Activated naive CD4-positive, alpha-beta T cell treated with anti-CD3 and anti-CD28 coated beads, Interleukin-2, amount 50 U/mL, for 24 hours (primary cell): Measurements from ENCODE around the gene KRT20.

Source experiments
- H3K27ac Mint-ChIP-seq: one replicate; pipeline ENCODE4 v1.8.0; 2021; ENCODE audit warnings: mild to moderate bottlenecking, mixed read lengths
- H3K27me3 Mint-ChIP-seq: one replicate; pipeline ENCODE4 v1.8.0; 2021; ENCODE audit warnings: mixed read lengths
- H3K36me3 Mint-ChIP-seq: one replicate; pipeline ENCODE4 v1.8.0; 2021; ENCODE audit warnings: mixed read lengths
- H3K4me1 Mint-ChIP-seq: one replicate; pipeline ENCODE4 v1.8.0; 2021; ENCODE audit warnings: mixed read lengths
- H3K4me3 Mint-ChIP-seq: one replicate; pipeline ENCODE4 v1.8.0; 2021; ENCODE audit warnings: mild to moderate bottlenecking, mixed read lengths
- H3K9me3 Mint-ChIP-seq: one replicate; pipeline ENCODE4 v1.8.0; 2021; ENCODE audit warnings: mixed read lengths

KRT20 gene

DNA sequence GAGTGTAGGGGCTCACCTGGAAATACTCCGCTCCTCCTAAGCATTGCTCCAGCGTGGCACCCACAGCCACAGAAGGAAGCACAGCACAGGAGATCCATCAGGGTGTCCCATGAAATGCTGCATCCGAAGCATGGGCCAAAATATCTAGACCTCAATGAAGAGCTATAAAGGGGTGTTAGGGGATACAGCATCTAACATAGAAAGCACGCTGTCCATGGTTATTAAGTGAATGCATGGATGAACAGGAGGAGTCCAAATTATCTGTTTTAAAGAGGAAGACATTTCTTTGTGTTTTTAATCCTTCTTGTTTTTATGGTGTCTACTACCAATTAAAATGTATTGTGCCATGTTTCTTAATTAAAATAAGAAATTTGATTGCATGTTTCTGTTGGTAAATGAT is 21.6 kb upstream of the KRT20 start:
- peaks cover 4% of the 10 kb centered on the region for H3K4me1 Mint-ChIP-seq
- H3K27me3 Mint-ChIP-seq: peaks cover 9% of the 10 kb centered on the region
- no peaks in the 10 kb centered on the region for H3K36me3 Mint-ChIP-seq
- no peak overlapping the region for H3K27ac Mint-ChIP-seq
- H3K9me3 Mint-ChIP-seq: no peaks in the 10 kb centered on the region
- H3K4me3 Mint-ChIP-seq: no peak overlapping the region

DNA sequence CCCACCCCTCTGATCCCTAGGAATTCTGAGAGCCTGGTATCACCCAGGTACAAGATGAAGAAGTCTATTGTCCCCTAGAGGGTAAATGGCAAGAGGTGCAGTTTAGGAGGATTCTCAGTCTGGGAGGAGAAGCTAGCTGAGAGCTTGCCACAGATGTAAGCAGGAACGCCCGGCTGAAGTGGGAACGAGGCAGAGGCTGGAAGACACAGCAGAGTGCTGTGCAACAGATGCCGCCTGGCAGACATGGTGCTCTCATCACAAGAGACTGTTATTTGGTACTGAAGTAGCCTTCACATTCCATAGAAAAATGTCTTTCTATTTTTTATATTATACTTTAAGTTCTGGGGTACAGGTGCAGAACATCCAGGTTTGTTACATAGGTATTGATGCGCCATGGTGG is 20.3 kb upstream of the KRT20 start:
- Mint-ChIP-seq H3K9me3 (no peaks in the 10 kb centered on the region), H3K27me3 (peaks cover 11% of the 10 kb centered on the region), H3K4me3 (no peak overlapping the region), H3K4me1 (peaks cover 4% of the 10 kb centered on the region), H3K36me3 (no peaks in the 10 kb centered on the region), H3K27ac (no peak overlapping the region)

DNA sequence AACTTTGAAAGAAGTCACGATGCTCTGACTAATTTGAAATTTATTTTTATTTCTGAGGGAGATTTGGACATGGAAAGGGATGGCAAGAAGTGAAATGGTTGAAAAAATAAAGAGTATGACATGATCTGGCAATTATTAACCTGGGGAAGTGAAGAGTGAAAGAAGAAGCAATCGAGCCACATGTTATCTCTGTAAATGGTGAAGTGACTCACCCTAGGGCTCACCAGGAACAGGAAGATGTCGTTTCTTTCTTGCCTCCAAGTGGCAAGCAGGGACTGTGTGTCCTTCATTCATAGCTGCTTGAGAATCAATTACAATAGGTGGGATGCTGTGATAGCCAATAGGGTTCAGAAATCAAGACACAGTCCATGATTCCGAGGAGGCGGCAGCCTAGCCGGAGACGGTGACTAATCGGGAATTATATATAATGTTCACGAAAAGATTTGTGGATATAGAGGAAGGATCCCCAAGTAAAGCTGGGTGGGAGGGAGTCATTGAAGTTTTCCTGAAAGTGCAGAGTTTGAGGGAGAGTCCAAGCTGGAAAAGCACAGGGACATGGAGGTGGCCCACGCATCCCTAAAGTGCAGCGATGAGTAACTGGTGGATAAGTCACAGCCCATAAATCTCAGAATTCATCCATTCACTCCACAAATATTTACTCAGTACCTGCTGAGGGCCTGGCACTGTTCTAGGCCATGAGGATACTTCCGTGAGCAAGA is 18.2 kb upstream of the KRT20 start:
- H3K27ac Mint-ChIP-seq: no peak overlapping the region
- no peaks in the 10 kb centered on the region for H3K36me3 Mint-ChIP-seq
- no peak overlapping the region for H3K4me3 Mint-ChIP-seq
- peaks cover 4% of the 10 kb centered on the region for H3K4me1 Mint-ChIP-seq
- peaks cover 6% of the 10 kb centered on the region for H3K27me3 Mint-ChIP-seq
- H3K9me3 Mint-ChIP-seq: no peaks in the 10 kb centered on the region

DNA sequence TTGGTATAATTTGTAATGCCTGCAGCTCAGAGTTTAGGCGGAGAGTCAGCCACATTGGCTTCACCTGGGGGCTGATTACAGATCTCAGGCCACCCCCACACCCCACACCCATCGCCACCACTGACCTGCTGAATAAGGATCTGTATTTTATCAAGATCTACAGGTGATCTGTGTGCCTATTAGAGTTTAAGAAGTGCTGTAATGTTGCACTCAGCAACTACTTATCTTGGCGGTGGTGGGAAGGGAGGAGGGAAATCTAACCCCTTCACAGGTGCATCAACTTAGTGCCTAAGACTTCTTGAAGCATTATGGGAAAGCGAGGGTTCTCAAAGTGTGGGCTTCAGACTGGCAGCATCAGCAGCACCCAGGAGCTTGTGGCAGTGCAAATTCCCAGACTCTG is 17.5 kb upstream of the KRT20 start:
- H3K27ac Mint-ChIP-seq: no peak overlapping the region
- peaks cover 4% of the 10 kb centered on the region for H3K27me3 Mint-ChIP-seq

DNA sequence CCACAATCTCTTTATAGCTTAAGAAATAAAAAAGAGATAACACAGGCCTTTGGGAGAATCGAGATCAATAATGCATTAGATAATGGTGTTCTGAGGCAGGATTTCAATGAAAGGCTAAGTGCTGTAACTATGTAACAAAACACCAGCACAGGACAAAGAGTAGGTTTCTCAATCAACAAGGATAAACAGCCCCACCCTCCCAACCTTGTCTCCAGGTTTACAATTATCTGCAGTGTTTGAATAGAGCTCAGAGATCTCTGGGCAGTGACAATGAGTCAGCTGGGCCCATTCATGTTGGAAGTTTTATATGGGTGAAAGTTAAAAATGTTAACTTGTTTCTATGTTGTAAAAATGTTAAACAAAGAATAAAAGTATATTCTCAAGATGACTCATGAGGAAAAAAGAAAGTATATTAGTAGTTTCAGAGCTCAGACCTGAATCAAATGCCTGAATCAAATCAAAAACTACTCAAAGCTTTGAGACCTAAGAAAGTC is 17.0 kb upstream of the KRT20 start:
- Mint-ChIP-seq H3K9me3 (no peaks in the 10 kb centered on the region), H3K4me3 (no peak overlapping the region), H3K36me3 (no peaks in the 10 kb centered on the region), H3K27me3 (peaks cover 4% of the 10 kb centered on the region), H3K4me1 (peaks cover 4% of the 10 kb centered on the region), H3K27ac (no peak overlapping the region)

More for the DNA sequence above, 17.5 kb upstream of the KRT20 start:
- Mint-ChIP-seq H3K4me3 (no peak overlapping the region), H3K9me3 (no peaks in the 10 kb centered on the region), H3K4me1 (peaks cover 4% of the 10 kb centered on the region), H3K36me3 (no peaks in the 10 kb centered on the region)

DNA sequence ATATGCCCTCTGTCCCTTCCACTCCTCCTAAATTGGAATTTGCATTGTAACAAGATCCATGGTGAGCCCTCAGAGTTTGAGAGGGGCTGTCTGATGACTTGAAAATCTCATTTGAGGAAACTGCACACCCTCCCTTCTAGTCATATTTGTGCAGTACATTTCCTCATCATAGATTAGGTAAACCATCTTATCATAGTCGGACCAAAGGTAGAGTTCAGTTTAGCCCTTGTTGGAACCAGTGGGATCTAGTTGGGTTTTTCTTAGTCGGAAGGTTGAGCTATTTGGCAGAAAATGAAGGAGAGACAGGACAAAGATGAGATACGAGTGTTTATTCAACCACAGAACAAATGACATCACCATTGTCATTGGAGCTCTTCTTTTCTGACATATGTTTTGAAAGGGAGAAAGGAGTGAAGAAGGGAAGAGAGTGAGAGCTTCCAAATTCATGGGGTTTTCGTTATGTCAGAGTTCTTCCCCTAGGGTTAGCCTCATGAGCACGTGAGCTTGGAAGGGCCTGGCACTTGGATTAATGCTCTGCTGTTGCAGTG is 15.8 kb upstream of the KRT20 start:
- Mint-ChIP-seq H3K4me3 (no peak overlapping the region), H3K36me3 (no peaks in the 10 kb centered on the region), H3K27me3 (peaks cover 1% of the 10 kb centered on the region), H3K27ac (no peak overlapping the region), H3K9me3 (no peaks in the 10 kb centered on the region), H3K4me1 (peaks cover 4% of the 10 kb centered on the region)

DNA sequence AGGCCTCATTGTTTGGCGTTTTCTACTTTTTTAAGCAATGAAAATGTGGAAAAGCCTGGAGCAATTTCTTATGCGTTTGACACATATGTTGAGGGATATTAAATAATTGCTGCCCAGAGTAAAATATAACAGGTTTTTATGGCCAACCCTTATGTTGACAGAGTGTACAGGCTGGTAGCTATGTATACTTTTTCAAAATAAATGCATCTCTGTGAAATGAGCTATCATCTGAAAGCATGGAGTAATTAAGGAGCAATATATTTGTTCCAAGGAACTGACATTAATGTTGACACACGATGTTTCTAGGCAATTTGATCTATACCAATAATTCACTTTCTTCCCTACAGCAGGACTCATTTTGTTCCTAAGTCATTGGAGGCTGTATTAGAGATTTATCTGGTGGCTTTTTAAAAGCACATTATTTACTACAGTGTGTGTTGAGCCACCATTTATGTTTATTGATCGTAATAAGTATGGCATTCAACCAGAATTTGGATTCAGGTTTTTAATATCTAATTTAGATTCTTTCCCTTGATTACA is 11.9 kb upstream of the KRT20 start:
- H3K9me3 Mint-ChIP-seq: no peaks in the 10 kb centered on the region
- no peak overlapping the region for H3K4me3 Mint-ChIP-seq
- peaks cover under 1% of the 10 kb centered on the region for H3K4me1 Mint-ChIP-seq
- no peaks in the 10 kb centered on the region for H3K36me3 Mint-ChIP-seq
- no peak overlapping the region for H3K27ac Mint-ChIP-seq
- peaks cover 12% of the 10 kb centered on the region for H3K27me3 Mint-ChIP-seq

DNA sequence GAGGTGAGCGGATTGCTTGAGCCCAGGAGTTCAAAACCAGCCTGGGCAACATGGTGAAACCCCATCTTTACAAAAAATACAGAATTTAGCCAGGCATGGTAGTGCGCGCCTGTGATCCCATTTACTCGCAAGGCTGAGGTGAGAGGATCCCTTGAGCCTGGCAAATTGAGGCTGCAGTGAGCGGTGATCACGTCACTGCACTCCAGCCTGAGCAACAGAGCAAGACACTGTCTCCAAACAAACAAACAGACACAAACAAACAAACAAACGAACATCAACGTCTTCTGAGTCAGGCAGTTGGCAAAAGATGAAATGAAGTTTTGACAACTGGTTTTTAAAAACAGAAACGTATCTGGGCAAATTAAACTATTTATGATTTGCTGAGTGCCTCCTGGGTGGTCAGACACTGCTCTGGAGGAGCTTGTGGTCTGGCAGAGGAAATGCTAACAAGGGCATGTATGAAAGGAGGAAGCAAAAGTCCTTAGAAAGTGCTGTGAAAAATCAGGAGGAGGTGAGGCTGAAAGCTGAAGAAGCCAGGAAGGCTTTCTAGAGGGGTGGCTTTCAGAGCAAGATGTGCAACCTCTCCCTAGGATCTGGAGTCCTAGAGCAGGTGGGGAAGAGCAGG is 10.2 kb upstream of the KRT20 start:
- Mint-ChIP-seq H3K27ac (no peak overlapping the region), H3K9me3 (no peaks in the 10 kb centered on the region), H3K4me1 (no peaks in the 10 kb centered on the region), H3K36me3 (no peaks in the 10 kb centered on the region), H3K27me3 (peaks cover 11% of the 10 kb centered on the region), H3K4me3 (no peak overlapping the region)

DNA sequence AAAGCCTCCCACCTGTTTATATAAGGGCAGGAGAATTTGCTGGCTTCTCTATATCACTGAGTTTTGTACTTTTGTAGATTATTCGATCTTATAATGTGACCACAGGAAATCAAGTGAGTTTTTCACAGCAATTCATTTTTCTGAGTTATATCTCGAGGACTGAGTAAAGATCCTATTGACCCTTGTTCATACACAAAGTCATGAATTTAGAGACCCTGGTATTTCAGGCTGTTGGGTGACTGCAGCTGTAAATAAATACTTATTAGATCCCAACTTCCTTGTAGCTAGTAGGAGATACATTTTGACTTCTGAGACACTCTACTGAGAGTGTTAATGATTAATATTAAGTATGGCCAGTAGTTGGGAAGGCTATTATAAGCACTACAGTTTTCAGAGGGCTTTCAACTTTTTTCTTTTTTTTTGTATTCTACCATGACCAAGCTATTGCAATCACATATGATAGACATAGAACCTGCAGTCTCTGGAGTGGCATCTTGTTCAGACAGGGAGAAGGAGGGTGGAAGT is 3.2 kb upstream of the KRT20 start:
- H3K9me3 Mint-ChIP-seq: no peaks in the 10 kb centered on the region
- no peaks in the 10 kb centered on the region for H3K4me1 Mint-ChIP-seq
- H3K4me3 Mint-ChIP-seq: no peak overlapping the region
- H3K27ac Mint-ChIP-seq: no peak overlapping the region
- peaks cover 21% of the 10 kb centered on the region for H3K27me3 Mint-ChIP-seq
- no peaks in the 10 kb centered on the region for H3K36me3 Mint-ChIP-seq

DNA sequence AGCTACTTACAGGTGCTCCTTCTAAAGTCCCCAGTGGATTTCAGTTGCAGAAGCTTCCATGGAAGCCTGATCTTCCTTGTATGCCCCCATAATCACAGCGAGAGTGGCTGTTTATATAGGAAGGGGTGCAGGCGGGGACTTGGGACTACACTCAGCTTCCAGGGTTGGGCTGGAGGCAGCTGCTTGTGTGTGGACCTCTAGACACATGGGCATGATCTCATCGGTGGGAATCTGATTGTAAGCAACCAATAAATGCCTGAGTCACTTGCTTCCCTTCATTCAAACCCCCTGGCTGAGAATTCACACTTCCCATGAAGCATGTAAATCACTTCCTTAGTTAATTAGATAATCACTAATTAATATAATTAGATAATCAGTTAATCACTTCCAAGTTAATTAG is 1.0 kb upstream of the KRT20 start:
- Mint-ChIP-seq H3K36me3 (no peaks in the 10 kb centered on the region), H3K4me1 (no peaks in the 10 kb centered on the region), H3K27ac (no peak overlapping the region), H3K4me3 (no peak overlapping the region), H3K9me3 (no peaks in the 10 kb centered on the region), H3K27me3 (peaks cover 14% of the 10 kb centered on the region)

DNA sequence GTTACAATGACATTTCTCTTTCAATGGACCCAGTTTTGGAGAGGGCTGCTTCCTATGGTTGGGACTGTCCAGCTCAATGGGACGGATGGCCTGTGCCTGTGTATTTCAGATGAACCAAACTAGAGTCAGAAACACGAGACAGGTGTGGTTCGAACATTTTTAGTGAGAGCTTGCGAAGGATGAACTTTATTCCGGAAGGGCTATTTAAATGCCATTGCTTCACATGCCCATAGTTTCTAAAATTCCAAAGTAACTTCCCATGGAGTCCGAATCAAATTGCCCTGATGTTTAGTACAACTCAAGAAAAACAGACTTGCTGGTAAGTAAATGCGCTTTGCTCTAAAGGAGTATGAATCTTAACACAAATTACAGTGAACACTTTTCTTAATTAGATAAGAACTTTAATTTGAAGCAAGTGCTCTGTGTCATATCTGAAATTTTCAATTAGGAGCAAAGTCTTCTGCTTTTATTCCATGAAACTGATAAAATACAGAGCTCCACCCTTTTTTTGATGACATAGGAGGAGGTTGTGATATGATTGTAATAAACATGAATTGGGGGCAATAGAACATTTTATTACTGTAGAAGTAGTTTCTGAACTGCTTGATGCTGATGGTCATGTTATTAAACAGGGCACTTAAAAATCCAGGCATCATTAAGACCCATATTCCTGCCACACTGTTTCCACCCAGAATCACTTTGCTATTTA is 1.3 kb downstream of the KRT20 start:
- Mint-ChIP-seq H3K36me3 (no peaks in the 10 kb centered on the region), H3K4me3 (no peak overlapping the region), H3K4me1 (no peaks in the 10 kb centered on the region), H3K27me3 (peaks cover 10% of the 10 kb centered on the region), H3K27ac (peak overlapping the region; percentile 59), H3K9me3 (no peaks in the 10 kb centered on the region)

DNA sequence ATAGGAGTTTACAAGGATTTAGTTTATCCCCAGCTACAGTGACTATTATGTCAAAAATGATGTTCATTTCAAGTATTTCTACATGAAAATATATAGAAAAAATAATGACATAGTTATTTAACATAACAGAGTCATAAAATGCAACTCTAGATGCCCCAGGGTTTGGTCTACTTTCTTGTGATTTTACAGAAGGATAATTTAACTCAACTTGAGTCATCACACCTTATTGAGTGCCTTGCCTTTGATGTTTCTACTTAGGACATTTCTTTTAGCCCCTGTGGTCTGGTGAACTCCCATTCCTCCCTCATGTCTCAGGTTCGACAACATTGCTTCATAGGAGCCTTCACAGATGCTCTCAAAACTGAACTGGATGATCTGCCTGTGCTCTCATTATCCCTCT is 2.0 kb downstream of the KRT20 start:
- Mint-ChIP-seq H3K4me3 (no peak overlapping the region), H3K27ac (no peak overlapping the region), H3K9me3 (no peaks in the 10 kb centered on the region), H3K27me3 (peaks cover 3% of the 10 kb centered on the region), H3K4me1 (no peaks in the 10 kb centered on the region), H3K36me3 (no peaks in the 10 kb centered on the region)

DNA sequence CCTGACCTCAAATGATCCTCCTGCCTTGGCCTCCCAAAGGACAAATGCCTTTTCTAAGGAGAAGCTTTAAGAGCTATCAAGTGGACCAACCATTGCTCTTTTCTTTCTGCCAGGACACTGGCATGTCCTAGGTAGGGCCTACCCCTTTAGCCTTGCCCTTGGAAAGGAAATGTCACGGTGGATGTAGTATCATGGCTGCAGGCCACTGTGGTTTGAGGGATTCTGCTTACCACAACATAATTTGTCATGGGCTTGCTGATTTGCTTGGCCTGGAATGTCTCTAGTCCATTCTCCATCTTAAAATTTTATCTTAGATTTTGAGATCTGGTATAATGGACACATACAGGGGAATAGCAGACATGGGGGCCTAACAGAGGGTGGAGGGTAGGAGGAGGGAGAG is 6.0 kb downstream of the KRT20 start:
- Mint-ChIP-seq H3K27ac (no peak overlapping the region), H3K4me1 (no peaks in the 10 kb centered on the region), H3K27me3 (peaks cover 4% of the 10 kb centered on the region), H3K4me3 (no peak overlapping the region), H3K9me3 (no peaks in the 10 kb centered on the region), H3K36me3 (no peaks in the 10 kb centered on the region)

DNA sequence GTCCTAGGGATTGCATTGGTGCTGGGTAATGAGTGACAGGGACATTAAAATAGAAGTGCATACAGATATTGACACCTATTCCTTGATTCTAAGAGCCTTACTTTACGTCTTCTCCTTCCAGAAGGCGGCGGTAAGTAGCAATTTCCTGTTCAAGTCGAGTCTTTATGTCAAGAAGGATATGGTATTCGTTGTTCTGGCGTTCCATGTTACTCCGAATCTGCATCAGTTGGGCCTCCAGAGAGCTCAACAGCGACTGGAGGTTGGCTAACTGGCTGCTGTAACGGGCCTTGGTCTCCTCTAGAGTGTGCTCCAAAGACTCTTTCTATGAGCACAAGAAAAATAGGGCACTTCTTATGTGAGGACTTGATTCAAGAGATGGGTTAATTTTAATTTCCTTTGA is 7.0 kb downstream of the KRT20 start:
- Mint-ChIP-seq H3K36me3 (no peaks in the 10 kb centered on the region), H3K4me3 (no peak overlapping the region), H3K27me3 (peaks cover 2% of the 10 kb centered on the region), H3K27ac (no peak overlapping the region), H3K9me3 (no peaks in the 10 kb centered on the region), H3K4me1 (no peaks in the 10 kb centered on the region)

DNA sequence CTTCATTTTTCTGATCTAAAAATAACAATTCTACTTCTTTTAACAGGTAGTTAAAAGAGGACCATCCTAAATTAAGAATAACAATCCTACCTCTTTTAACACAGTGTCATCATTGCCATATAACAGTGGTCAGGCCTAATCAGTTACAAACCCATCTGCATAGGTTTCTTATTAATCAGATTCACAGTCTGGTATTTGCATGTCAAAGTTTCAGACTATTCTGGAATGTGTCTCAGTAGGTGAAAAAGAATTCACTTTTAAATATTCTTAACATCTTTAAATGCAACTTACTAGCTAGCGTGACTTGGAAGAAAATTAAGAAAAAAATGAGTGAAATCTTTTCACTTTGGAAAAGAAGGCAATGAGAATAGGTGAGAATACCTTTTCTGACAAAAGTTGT is 11.2 kb downstream of the KRT20 start:
- Mint-ChIP-seq H3K27me3 (peaks cover 10% of the 10 kb centered on the region), H3K9me3 (no peaks in the 10 kb centered on the region), H3K36me3 (no peaks in the 10 kb centered on the region), H3K4me3 (no peak overlapping the region), H3K27ac (no peak overlapping the region), H3K4me1 (no peaks in the 10 kb centered on the region)
